HCT116 (cell line): ENCODE results near the gene SFTPB. TPM values are rescaled to one million over a fixed set of nuclear protein-coding genes. Genes with fewer than 3 reads are reported as not detected.

Source experiments
- ATAC-seq: fragments of 200-7000 bp; cut with Tn5 transposase; 2 replicates; pipeline ENCODE4 v1.9.1; 2020; ENCODE audit warnings: mild to moderate bottlenecking, moderate library complexity
- BruUV-seq: library from RNA; stranded (reverse); fragments of 400-500 nt; replicated peaks from 2 replicates; lab custom pipeline; 2021; lab: Mats Ljungman, UMichigan
- CTCF ChIA-PET: fragments of 300-600 bp; sonication (Branson Sonifier 250); formaldehyde crosslinking; loops from one replicate; lab custom pipeline; 2021; ENCODE audit warnings: antibody characterized with exemption; lab: Charles Lee
- POLR2A ChIA-PET: fragments of 300-600, 350-600 bp; sonication (Branson Sonifier 250); formaldehyde crosslinking; loops from one replicate; lab custom pipeline; 2021; ENCODE audit warnings: antibody characterized with exemption; lab: Charles Lee
- RAD21 ChIA-PET, 2 experiments: fragments of 300-600 bp; sonication (Branson Sonifier 250); formaldehyde crosslinking; loops; one replicate each; lab custom pipeline; 2023; ENCODE audit warnings: low total read pairs in 2 of 2; ENCODE audit not compliant: uncharacterized antibody in 2 of 2, unreplicated experiment in 2 of 2, low non-redundant PET in 1 of 2; lab: Charles Lee
- DNase-seq: peaks from one replicate; pipeline ENCODE4 v3.0.0-alpha.2; 2010; ENCODE audit warnings: low read depth, low spot score
- H2AFZ ChIP-seq: fragments of 200-600 bp; shearing (Covaris generic), sonication (generic); 2 replicates; pipeline ENCODE4 v1.6.1; 2017; ENCODE audit warnings: low read depth, mixed run types, mixed read lengths, antibody characterized with exemption, low read length; ENCODE audit not compliant: poor library complexity, severe bottlenecking
- H3K27ac ChIP-seq: 2 replicates; pipeline ENCODE4 v1.5.1; 2012; ENCODE audit warnings: low read depth, low read length
- H3K27me3 ChIP-seq: fragments of 200-600 bp; sonication (generic); 2 replicates; pipeline ENCODE4 v1.6.1; 2016; ENCODE audit warnings: mixed run types, low read length, mixed read lengths; ENCODE audit not compliant: insufficient read depth
- H3K36me3 ChIP-seq, 2 experiments: fragments of 200-500 bp in 1 of 2; fragments of 200-600 bp in 1 of 2; sonication (Bioruptor generic) in 1 of 2; sonication (generic) in 1 of 2; 2 replicates each; pipeline versions ENCODE4 v1.5.1 to v1.6.1; 2014 to 2016; ENCODE audit warnings: low read length in 2 of 2, inconsistent platforms in 1 of 2, mixed read lengths in 1 of 2, mixed run types in 1 of 2; ENCODE audit not compliant: insufficient read depth in 2 of 2, control insufficient read depth in 1 of 2
- H3K4me1 ChIP-seq, 2 experiments: fragments of 200-600 bp in 1 of 2; sonication (generic) in 1 of 2; 2 replicates each; pipeline versions ENCODE4 v1.5.1 to v1.6.1; 2012 to 2017; ENCODE audit warnings: low read length in 2 of 2, inconsistent platforms in 1 of 2, mild to moderate bottlenecking in 1 of 2, mixed read lengths in 1 of 2, mixed run types in 1 of 2, moderate library complexity in 1 of 2; ENCODE audit not compliant: insufficient read depth in 2 of 2, control insufficient read depth in 1 of 2
- H3K4me2 ChIP-seq: fragments of 200-600 bp; sonication (generic); 2 replicates; pipeline ENCODE4 v1.6.1; 2017; ENCODE audit warnings: mixed run types, low read length, mixed read lengths
- H3K4me3 ChIP-seq, 2 experiments: fragments of 200-600 bp in 1 of 2; sonication (generic) in 1 of 2; replicated peaks in 1 of 2; 2 replicates each; pipeline ENCODE4 v1.5.1; 2011 to 2016; ENCODE audit warnings: low read length in 2 of 2, control low read depth in 1 of 2, low read depth in 1 of 2, mild to moderate bottlenecking in 1 of 2, mixed read lengths in 1 of 2, mixed run types in 1 of 2
- H3K79me2 ChIP-seq: fragments of 200-600 bp; sonication (generic); 2 replicates; pipeline ENCODE4 v1.6.1; 2017; ENCODE audit warnings: mild to moderate bottlenecking, mixed run types, low read length, moderate library complexity, mixed read lengths; ENCODE audit not compliant: insufficient read depth
- H3K9ac ChIP-seq: fragments of 200-600 bp; sonication (generic); 2 replicates; pipeline ENCODE4 v1.6.1; 2016; ENCODE audit warnings: low read length, mixed read lengths
- H3K9me2 ChIP-seq: fragments of 200-600 bp; sonication (generic), shearing (Covaris generic); 2 replicates; pipeline ENCODE4 v1.6.1; 2017; ENCODE audit warnings: mixed run types, mild to moderate bottlenecking, moderate library complexity; ENCODE audit not compliant: insufficient read depth
- H3K9me3 ChIP-seq, 2 experiments: fragments of 200-500 bp in 1 of 2; fragments of 200-600 bp in 1 of 2; sonication (Bioruptor generic) in 1 of 2; sonication (generic) in 1 of 2; 2 replicates each; pipeline ENCODE4 v1.6.1; 2014 to 2017; ENCODE audit warnings: low read length in 2 of 2, mixed read lengths in 2 of 2, inconsistent platforms in 1 of 2, low read depth in 1 of 2, mild to moderate bottlenecking in 1 of 2, mixed run types in 1 of 2, moderate library complexity in 1 of 2; ENCODE audit not compliant: control insufficient read depth in 1 of 2, insufficient read depth in 1 of 2
- H4K20me1 ChIP-seq: fragments of 200-600 bp; sonication (generic), shearing (Covaris generic); 2 replicates; pipeline ENCODE4 v1.6.1; 2017; ENCODE audit warnings: mixed run types, mild to moderate bottlenecking, moderate library complexity; ENCODE audit not compliant: insufficient read depth
- ATF3 ChIP-seq: IDR thresholded peaks from 2 replicates; pipeline ENCODE4 v1.6.1; 2012
- CBX3 ChIP-seq: IDR thresholded peaks from 2 replicates; pipeline ENCODE4 v1.6.1; 2012; ENCODE audit warnings: low read depth
- CEBPB ChIP-seq: IDR thresholded peaks from 2 replicates; pipeline ENCODE4 v1.6.1; 2012; ENCODE audit warnings: low read depth
- CTCF ChIP-seq, 3 experiments: fragments of 200-600 bp in 1 of 3; sonication (generic) in 1 of 3; IDR thresholded peaks in 2 of 3; conservative IDR thresholded peaks in 1 of 3; 2 replicates each; pipeline ENCODE4 v1.5.1; 2012 to 2017; ENCODE audit warnings: low read depth in 2 of 3, low read length in 2 of 3, antibody characterized with exemption in 1 of 3, borderline replicate concordance in 1 of 3, control low read depth in 1 of 3, mild to moderate bottlenecking in 1 of 3, mixed read lengths in 1 of 3, mixed run types in 1 of 3, moderate library complexity in 1 of 3; ENCODE audit not compliant: insufficient read depth in 1 of 3
- EGR1 ChIP-seq: IDR thresholded peaks from 2 replicates; pipeline ENCODE4 v1.6.1; 2012; ENCODE audit warnings: low read depth
- ELF1 ChIP-seq: IDR thresholded peaks from 2 replicates; pipeline ENCODE4 v1.6.1; 2012; ENCODE audit warnings: low read depth, borderline replicate concordance
- EZH2 ChIP-seq: fragments of 200-600 bp; sonication (generic); IDR thresholded peaks from 2 replicates; pipeline ENCODE4 v1.6.1; 2017; ENCODE audit warnings: antibody characterized with exemption, mixed run types
- FOSL1 ChIP-seq: IDR thresholded peaks from 2 replicates; pipeline ENCODE4 v1.6.1; 2012; ENCODE audit warnings: low read depth
- JUND ChIP-seq: IDR thresholded peaks from 2 replicates; pipeline ENCODE4 v1.6.1; 2012
- MAX ChIP-seq: IDR thresholded peaks from 2 replicates; pipeline ENCODE4 v1.6.1; 2012
- POLR2A ChIP-seq: IDR thresholded peaks from 2 replicates; pipeline ENCODE4 v1.7.0; 2011; ENCODE audit warnings: borderline replicate concordance; ENCODE audit not compliant: insufficient read depth, insufficient read length; ENCODE audit errors: extremely low read depth
- POLR2AphosphoS5 ChIP-seq: IDR thresholded peaks from 2 replicates; pipeline ENCODE4 v1.6.1; 2011; ENCODE audit warnings: mild to moderate bottlenecking, low read depth, low read length, moderate library complexity
- RAD21 ChIP-seq: IDR thresholded peaks from 2 replicates; pipeline ENCODE4 v1.6.1; 2012; ENCODE audit warnings: low read depth, mild to moderate bottlenecking
- SIN3A ChIP-seq: IDR thresholded peaks from 2 replicates; pipeline ENCODE4 v1.6.1; 2012; ENCODE audit warnings: low read depth
- SP1 ChIP-seq: IDR thresholded peaks from 2 replicates; pipeline ENCODE4 v1.6.1; 2012; ENCODE audit warnings: low read depth
- SRF ChIP-seq: IDR thresholded peaks from 2 replicates; pipeline ENCODE4 v1.6.1; 2012; ENCODE audit warnings: low read depth
- TCF7L2 ChIP-seq: IDR thresholded peaks from 2 replicates; pipeline ENCODE4 v1.7.0; 2011; ENCODE audit warnings: borderline replicate concordance, inconsistent platforms; ENCODE audit not compliant: insufficient read depth, insufficient read length; ENCODE audit errors: extremely low read depth
- YY1 ChIP-seq: IDR thresholded peaks from 2 replicates; pipeline ENCODE4 v1.6.1; 2011; ENCODE audit warnings: low read length, low read depth, moderate library complexity, mild to moderate bottlenecking; ENCODE audit not compliant: insufficient replicate concordance; ENCODE audit errors: extremely low read depth
- intact Hi-C: fragments of 100-400 bp; cut with micrococcal nuclease; formaldehyde crosslinking; loops from 2 replicates; pipeline ENCODE4 v1.10.0; 2022
- total RNA-seq: library from RNA; stranded (reverse); gene quantifications from one replicate; pipeline ENCODE4 v1.2.1, GENCODE V29; 2021; ENCODE audit not compliant: unreplicated experiment
- TF ChIP-seq, protein P1 (sequence below): IDR thresholded peaks from 2 replicates; pipeline ENCODE4 v1.6.1; 2012; ENCODE audit warnings: low read depth

SFTPB gene
- total RNA-seq, 1 experiment from 2014 or later = 13.3 TPM

GRCh38 chr2:85705680-85706039 is 37.7 kb upstream of the SFTPB start:
- intact Hi-C loops = no loop called here
- POLR2A ChIA-PET = no interaction called here
- no peaks in the 10 kb centered on the region for H3K9me2 ChIP-seq

More at GRCh38 chr2:85705680-85706039, 37.7 kb upstream of the SFTPB start:
- H3K9ac ChIP-seq = no peak overlapping the region
- CTCF ChIA-PET = interaction anchor here (1.4 to 4.6 kb wide), 3 partner anchors 26 to 68 kb away, joined by 3 to 33 read pairs (median 29); no protein-coding TSS in a partner anchor
- no peaks in the 10 kb centered on the region for H3K9me3 ChIP-seq
- BruUV-seq = no TSS peak
- no peaks in the 10 kb centered on the region for H4K20me1 ChIP-seq
- H3K27ac ChIP-seq = no peak overlapping the region
- H3K4me2 ChIP-seq = no peak overlapping the region
- no peaks in the 10 kb centered on the region for H3K79me2 ChIP-seq
- no peak overlapping the region for H2AFZ ChIP-seq
- no peak overlapping the region for H3K4me3 ChIP-seq
- RAD21 ChIA-PET = no interaction called here
- TF ChIP-seq RAD21 = no peak
- no peak for TF ChIP-seq POLR2A
- TF ChIP-seq ATF3 = peak; percentile 96
- TF ChIP-seq SP1 = peak; percentile 92
- TF ChIP-seq EGR1 = peak; percentile 89
- TF ChIP-seq YY1 = no peak
- 0 out of 2 replicates have a peak, but pooled peaks have one; percentile 35 for TF ChIP-seq SRF
- peak; percentile 72 for TF ChIP-seq POLR2AphosphoS5
- peak; percentile 74; the same call in 1 of the 2 replicates for TF ChIP-seq CBX3
- no peak for TF ChIP-seq EZH2
- TF ChIP-seq SIN3A = no peak; the same call in 1 of the 2 replicates
- no peak for TF ChIP-seq CTCF (IDR thresholded peaks at IDR 0.05 in 2 of 3, conservative IDR thresholded peaks at IDR 0.05 in 1 of 3; ENCODE audit: borderline replicate concordance in 1 of 3, insufficient read depth in 1 of 3, low read depth in 2 of 3, low read length in 2 of 3)
- TF ChIP-seq FOSL1 = peak; percentile 73
- peak; percentile 100 for TF ChIP-seq CEBPB
- no peak for TF ChIP-seq ELF1
- no peak for TF ChIP-seq TCF7L2
- peak; percentile 71; the same call in 1 of the 2 replicates for TF ChIP-seq MAX
- TF ChIP-seq, protein P1, sequence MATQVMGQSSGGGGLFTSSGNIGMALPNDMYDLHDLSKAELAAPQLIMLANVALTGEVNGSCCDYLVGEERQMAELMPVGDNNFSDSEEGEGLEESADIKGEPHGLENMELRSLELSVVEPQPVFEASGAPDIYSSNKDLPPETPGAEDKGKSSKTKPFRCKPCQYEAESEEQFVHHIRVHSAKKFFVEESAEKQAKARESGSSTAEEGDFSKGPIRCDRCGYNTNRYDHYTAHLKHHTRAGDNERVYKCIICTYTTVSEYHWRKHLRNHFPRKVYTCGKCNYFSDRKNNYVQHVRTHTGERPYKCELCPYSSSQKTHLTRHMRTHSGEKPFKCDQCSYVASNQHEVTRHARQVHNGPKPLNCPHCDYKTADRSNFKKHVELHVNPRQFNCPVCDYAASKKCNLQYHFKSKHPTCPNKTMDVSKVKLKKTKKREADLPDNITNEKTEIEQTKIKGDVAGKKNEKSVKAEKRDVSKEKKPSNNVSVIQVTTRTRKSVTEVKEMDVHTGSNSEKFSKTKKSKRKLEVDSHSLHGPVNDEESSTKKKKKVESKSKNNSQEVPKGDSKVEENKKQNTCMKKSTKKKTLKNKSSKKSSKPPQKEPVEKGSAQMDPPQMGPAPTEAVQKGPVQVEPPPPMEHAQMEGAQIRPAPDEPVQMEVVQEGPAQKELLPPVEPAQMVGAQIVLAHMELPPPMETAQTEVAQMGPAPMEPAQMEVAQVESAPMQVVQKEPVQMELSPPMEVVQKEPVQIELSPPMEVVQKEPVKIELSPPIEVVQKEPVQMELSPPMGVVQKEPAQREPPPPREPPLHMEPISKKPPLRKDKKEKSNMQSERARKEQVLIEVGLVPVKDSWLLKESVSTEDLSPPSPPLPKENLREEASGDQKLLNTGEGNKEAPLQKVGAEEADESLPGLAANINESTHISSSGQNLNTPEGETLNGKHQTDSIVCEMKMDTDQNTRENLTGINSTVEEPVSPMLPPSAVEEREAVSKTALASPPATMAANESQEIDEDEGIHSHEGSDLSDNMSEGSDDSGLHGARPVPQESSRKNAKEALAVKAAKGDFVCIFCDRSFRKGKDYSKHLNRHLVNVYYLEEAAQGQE = no peak
- TF ChIP-seq JUND = peak; percentile 85
- no peak for ATAC-seq
- H3K36me3 ChIP-seq = no peaks in the 10 kb centered on the region
- no peaks in the 10 kb centered on the region for H3K27me3 ChIP-seq
- peak; percentile 66 for DNase-seq
- H3K4me1 ChIP-seq = peaks cover 17 to 39% of the 10 kb centered on the region in 2 experiments
